Liver (tissue), 5 donors: ENCODE data around the gene SH2D3C. TPM values are rescaled to one million over a fixed set of nuclear protein-coding genes. Genes with fewer than 3 reads are reported as not detected.

Experiments used
- EGR1 ChIP-seq, 2 donors: IDR thresholded peaks; 2 replicates each; pipeline ENCODE4 v1.6.1; 2016 to 2018; ENCODE audit warnings: antibody characterized with exemption in 2 of 2, low read depth in 2 of 2
- polyA plus RNA-seq, 2 donors: library from polyadenylated mRNA; stranded (reverse) in 1 of 2; unstranded in 1 of 2; fragments of 200-250 nt in 1 of 2; fragments of >200 nt in 1 of 2; fragmentation: Nextera tagmentation in 1 of 2; extraction: Ambion mirVana in 1 of 2; gene quantifications; one replicate each; pipeline versions ENCODE4 v1.2.1 to v1.2.3, GENCODE V29; 2013 to 2015
- total RNA-seq, 2 donors: library from RNA; depleted of rRNA; stranded (reverse); fragments of >200 nt; gene quantifications; one replicate each; pipeline ENCODE4 v1.2.3, GENCODE V29; 2014
- donor health status: healthy.
- donor health status: healthy.
- donor health status: healthy.

SH2D3C gene
- total and polyA plus RNA-seq, 4 donors, result 2.2 to 5.1 (median 3.9) TPM

DNA sequence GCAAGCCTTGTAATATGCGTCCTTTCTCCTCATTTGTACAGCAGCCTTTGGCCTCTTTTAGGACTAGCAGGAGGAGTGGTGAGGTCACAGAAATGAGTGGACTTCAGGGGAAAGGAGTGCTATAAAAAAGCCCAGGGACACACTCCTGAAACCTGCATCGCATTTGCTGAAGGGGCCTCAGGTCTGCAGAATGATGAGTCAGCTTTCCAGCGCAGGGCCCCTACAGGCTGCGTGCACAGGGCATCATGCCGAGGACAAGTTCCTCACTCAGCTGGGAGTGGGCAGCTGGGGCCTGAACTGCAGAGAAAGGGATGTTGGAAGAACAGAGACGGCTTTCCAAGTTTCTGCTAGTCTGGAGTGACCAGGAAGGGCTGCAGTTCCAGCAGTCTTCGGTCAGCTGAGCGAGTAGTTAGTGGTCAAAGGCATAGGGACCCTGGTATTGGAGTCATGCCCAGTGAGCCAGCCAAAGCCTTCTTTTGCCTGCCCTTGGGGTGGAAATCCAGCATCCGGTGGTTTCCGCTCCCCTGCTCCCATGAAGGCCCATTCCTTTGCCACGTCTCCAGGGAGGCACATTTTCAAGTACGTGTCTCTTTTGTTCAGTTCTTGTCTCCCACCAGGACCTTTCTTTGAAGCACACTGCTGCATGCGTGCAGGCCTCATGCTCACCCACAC is 89.0 kb downstream of the SH2D3C start (continued):
- TF ChIP-seq EGR1 (IDR thresholded peaks at IDR 0.05; ENCODE audit: low read depth in 2 of 2), result no peak

Other genes starting within 250 kb of the SH2D3C start
- gene STXBP1, start 166.4 kb downstream of the SH2D3C start, total RNA-seq, result 1 to 10 TPM; 1.7 to 4.6 TPM
- gene STXBP1, start 166.4 kb downstream of the SH2D3C start, polyA plus RNA-seq, result 1 to 10 TPM; 2.2 to 2.3 TPM
- gene CFAP157, start 71.7 kb downstream of the SH2D3C start, total RNA-seq, result not detected
- gene CFAP157, start 71.7 kb downstream of the SH2D3C start, polyA plus RNA-seq, result under 1 TPM; 0.07 to 0.22 TPM
- gene PTRH1, start 63.0 kb downstream of the SH2D3C start, total RNA-seq, result 1 to 10 TPM; 6.7 to 7.8 TPM
- 10 to 100 TPM; 11.5 to 21.6 TPM for gene PTRH1, start 63.0 kb downstream of the SH2D3C start, polyA plus RNA-seq
- gene TTC16, start 62.6 kb downstream of the SH2D3C start, total RNA-seq, result under 1 TPM in 1 of 2 donors, not detected in 1; 0.08 TPM
- under 1 TPM in 1 of 2 donors, not detected in 1; 0.02 TPM for gene TTC16, start 62.6 kb downstream of the SH2D3C start, polyA plus RNA-seq
- 10 to 100 TPM in 1 of 2 donors, 1 to 10 TPM in 1; 5.1 to 10.8 TPM for gene TOR2A, start 43.4 kb downstream of the SH2D3C start, total RNA-seq
- 10 to 100 TPM; 12.9 to 14.6 TPM for gene TOR2A, start 43.4 kb downstream of the SH2D3C start, polyA plus RNA-seq
- gene CDK9, start 7.4 kb upstream of the SH2D3C start, total RNA-seq, result 10 to 100 TPM; 31.8 to 41.2 TPM
- gene CDK9, start 7.4 kb upstream of the SH2D3C start, polyA plus RNA-seq, result 10 to 100 TPM; 32.4 to 41.4 TPM
- gene FPGS, start 24.2 kb upstream of the SH2D3C start, total RNA-seq, result 10 to 100 TPM; 20.4 to 48.1 TPM
- gene FPGS, start 24.2 kb upstream of the SH2D3C start, polyA plus RNA-seq, result 10 to 100 TPM; 37.3 to 61.1 TPM
- 10 to 100 TPM; 12.8 to 23.5 TPM for gene ENG, start 76.0 kb upstream of the SH2D3C start, total RNA-seq
- gene ENG, start 76.0 kb upstream of the SH2D3C start, polyA plus RNA-seq, result 10 to 100 TPM; 25.0 to 91.3 TPM
- 10 to 100 TPM; 10.6 to 18.7 TPM for gene AK1, start 99.0 kb upstream of the SH2D3C start, total RNA-seq
- 10 to 100 TPM; 40.4 to 78.3 TPM for gene AK1, start 99.0 kb upstream of the SH2D3C start, polyA plus RNA-seq
- gene ST6GALNAC6, start 120.9 kb upstream of the SH2D3C start, total RNA-seq, result 10 to 100 TPM; 26.9 to 37.7 TPM
- 10 to 100 TPM; 22.5 to 40.4 TPM for gene ST6GALNAC6, start 120.9 kb upstream of the SH2D3C start, polyA plus RNA-seq
- 10 to 100 TPM in 1 of 2 donors, 1 to 10 TPM in 1; 4.5 to 83.7 TPM for gene ST6GALNAC4, start 138.4 kb upstream of the SH2D3C start, total RNA-seq
- 10 to 100 TPM in 1 of 2 donors, 1 to 10 TPM in 1; 2.5 to 10.6 TPM for gene ST6GALNAC4, start 138.4 kb upstream of the SH2D3C start, polyA plus RNA-seq
- gene PIP5KL1, start 152.1 kb upstream of the SH2D3C start, total RNA-seq, result 1 to 10 TPM in 1 of 2 donors, under 1 TPM in 1; 0.59 to 1.5 TPM
- gene PIP5KL1, start 152.1 kb upstream of the SH2D3C start, polyA plus RNA-seq, result under 1 TPM; 0.06 to 0.40 TPM
- 10 to 100 TPM in 1 of 2 donors, 1 to 10 TPM in 1; 9.3 to 22.0 TPM for gene DPM2, start 159.2 kb upstream of the SH2D3C start, total RNA-seq
- gene DPM2, start 159.2 kb upstream of the SH2D3C start, polyA plus RNA-seq, result 10 to 100 TPM; 22.0 to 25.0 TPM
- gene EEIG1, start 202.3 kb upstream of the SH2D3C start, total RNA-seq, result 10 to 100 TPM in 1 of 2 donors, 1 to 10 TPM in 1; 4.9 to 14.3 TPM
- 10 to 100 TPM in 1 of 2 donors, 1 to 10 TPM in 1; 6.7 to 11.2 TPM for gene EEIG1, start 202.3 kb upstream of the SH2D3C start, polyA plus RNA-seq